Subcutaneous abdominal adipose tissue (tissue), 5 donors: ENCODE results near the gene EFHB.
"Not testable (repeated sequence)": the region's sequence is repeated elsewhere in the genome, so short reads cannot be mapped to it uniquely, and the experiment has no call there.

Source experiments
- H3K27ac ChIP-seq: one replicate; pipeline ENCODE4 v1.7.0; 2013; ENCODE audit warnings: low read depth, mild to moderate bottlenecking, inconsistent platforms, low read length, moderate library complexity
- H3K27me3 ChIP-seq, 5 donors: one replicate each; pipeline ENCODE4 v1.7.0; 2013; ENCODE audit warnings: low read length in 5 of 5, inconsistent platforms in 1 of 5; ENCODE audit not compliant: control insufficient read depth in 5 of 5, insufficient read depth in 4 of 5
- H3K36me3 ChIP-seq, 5 donors: one replicate each; pipeline ENCODE4 v1.7.0; 2013; ENCODE audit warnings: low read length in 5 of 5; ENCODE audit not compliant: control insufficient read depth in 5 of 5, insufficient read depth in 5 of 5
- H3K4me1 ChIP-seq, 5 donors: one replicate each; pipeline ENCODE4 v1.7.0; 2013; ENCODE audit warnings: low read length in 5 of 5, mild to moderate bottlenecking in 3 of 5, moderate library complexity in 1 of 5; ENCODE audit not compliant: control insufficient read depth in 5 of 5, insufficient read depth in 5 of 5
- H3K4me3 ChIP-seq, 5 donors: one replicate each; pipeline ENCODE4 v1.7.0; 2013; ENCODE audit warnings: low read length in 5 of 5, low read depth in 1 of 5
- H3K9ac ChIP-seq, 5 donors: one replicate each; pipeline ENCODE4 v1.7.0; 2013; ENCODE audit warnings: low read length in 5 of 5, mild to moderate bottlenecking in 4 of 5, moderate library complexity in 3 of 5
- H3K9me3 ChIP-seq, 5 donors: one replicate each; pipeline ENCODE4 v1.7.0; 2013; ENCODE audit warnings: low read length in 5 of 5; ENCODE audit not compliant: control insufficient read depth in 5 of 5
- donor health status: healthy.
- donor health status: healthy.
- donor health status: healthy.
- donor health status: healthy.
- donor health status: healthy.

The EFHB gene

GRCh38 chr3:19934098-19934566 lies at the start of gene EFHB:
TSS of gene EFHB (minus strand) at chr3:19934217. CDS start at chr3:19934018, 199 bp downstream.
- Histone ChIP-seq H3K36me3 (no peaks in the 10 kb centered on the region), H3K4me1 (peaks cover 0 to 2% (median 0%) of the 10 kb centered on the region in 5 donors), H3K9me3 (no peaks in the 10 kb centered on the region), H3K27me3 (peaks cover 0 to 4% (median 2%) of the 10 kb centered on the region in 5 donors), H3K4me3 (no peak within 1 kb of the TSS), H3K27ac (no peak within 1 kb of the TSS), H3K9ac (no peak within 1 kb of the TSS)

- H3K9me3 ChIP-seq, result no peaks in the 10 kb centered on the region
- no peak overlapping the region for H3K9ac ChIP-seq
- no peak overlapping the region for H3K4me3 ChIP-seq
- peaks cover 0 to 12% (median 10%) of the 10 kb centered on the region in 5 donors for H3K4me1 ChIP-seq
- no peak overlapping the region for H3K27ac ChIP-seq
- no peaks in the 10 kb centered on the region for H3K27me3 ChIP-seq
- H3K36me3 ChIP-seq, result peaks cover 14 to 27% (median 24%) of the 10 kb centered on the region in 5 donors
Measured at GRCh38 chr3:19972054-19972453, 38.0 kb upstream of the EFHB start.

GRCh38 chr3:19970327-19970726 lies 36.3 kb upstream of the EFHB start:
- Histone ChIP-seq H3K4me1 (peaks cover 0 to 21% (median 11%) of the 10 kb centered on the region in 5 donors), H3K27ac (no peak overlapping the region), H3K9me3 (no peaks in the 10 kb centered on the region), H3K27me3 (no peaks in the 10 kb centered on the region), H3K4me3 (no peak overlapping the region), H3K9ac (no peak overlapping the region), H3K36me3 (peaks cover 3 to 15% (median 12%) of the 10 kb centered on the region in 5 donors)

- H3K36me3 ChIP-seq, result peaks cover 0 to 2% (median 2%) of the 10 kb centered on the region in 5 donors
- no peaks in the 10 kb centered on the region for H3K9me3 ChIP-seq
- H3K9ac ChIP-seq, result no peak overlapping the region
- H3K4me3 ChIP-seq, result no peak overlapping the region
- H3K4me1 ChIP-seq, result peaks cover 0 to 21% (median 11%) of the 10 kb centered on the region in 5 donors
- H3K27ac ChIP-seq, result no peak overlapping the region
- H3K27me3 ChIP-seq, result no peaks in the 10 kb centered on the region
Measured at GRCh38 chr3:19967812-19968211, 33.8 kb upstream of the EFHB start.

- H3K27me3 ChIP-seq, result no peaks in the 10 kb centered on the region
- no peak overlapping the region for H3K27ac ChIP-seq
- H3K4me3 ChIP-seq, result no peak overlapping the region
- no peaks in the 10 kb centered on the region for H3K9me3 ChIP-seq
- H3K4me1 ChIP-seq, result peaks cover 0 to 18% (median 11%) of the 10 kb centered on the region in 5 donors
- no peak overlapping the region for H3K9ac ChIP-seq
- peaks cover 0 to 2% (median 2%) of the 10 kb centered on the region in 5 donors for H3K36me3 ChIP-seq
Measured at GRCh38 chr3:19967208-19967607, 33.2 kb upstream of the EFHB start.

GRCh38 chr3:19961960-19962359 lies 27.9 kb upstream of the EFHB start:
- Histone ChIP-seq H3K36me3 (peaks cover 0 to 10% (median 5%) of the 10 kb centered on the region in 5 donors), H3K27ac (no peak overlapping the region), H3K27me3 (no peaks in the 10 kb centered on the region), H3K9ac (no peak overlapping the region), H3K4me3 (no peak overlapping the region), H3K4me1 (peaks cover 0 to 9% (median 0%) of the 10 kb centered on the region in 5 donors), H3K9me3 (no peaks in the 10 kb centered on the region)

- no peaks in the 10 kb centered on the region for H3K9me3 ChIP-seq
- H3K27me3 ChIP-seq, result no peaks in the 10 kb centered on the region
- H3K36me3 ChIP-seq, result peaks cover 0 to 18% (median 5%) of the 10 kb centered on the region in 5 donors
- no peaks in the 10 kb centered on the region for H3K4me1 ChIP-seq
- no peak overlapping the region for H3K4me3 ChIP-seq
- no peak overlapping the region for H3K27ac ChIP-seq
- H3K9ac ChIP-seq, result no peak overlapping the region
Measured at GRCh38 chr3:19960696-19961095, 26.7 kb upstream of the EFHB start.

- Histone ChIP-seq H3K9ac (no peak overlapping the region), H3K27ac (no peak overlapping the region), H3K9me3 (no peaks in the 10 kb centered on the region), H3K27me3 (no peaks in the 10 kb centered on the region), H3K4me3 (no peak overlapping the region), H3K36me3 (peaks cover 7 to 28% (median 8%) of the 10 kb centered on the region in 5 donors), H3K4me1 (peaks cover 0 to 3% (median 0%) of the 10 kb centered on the region in 5 donors)
Measured at GRCh38 chr3:19959505-19959904, 25.5 kb upstream of the EFHB start.

- H3K27me3 ChIP-seq, H3K27ac ChIP-seq, H3K4me3 ChIP-seq, H3K4me1 ChIP-seq, H3K9me3 ChIP-seq, H3K9ac ChIP-seq: not testable (repeated sequence)
- peaks cover 14 to 40% (median 16%) of the 10 kb centered on the region in 5 donors for H3K36me3 ChIP-seq
Measured at GRCh38 chr3:19957354-19957753, 23.3 kb upstream of the EFHB start.

GRCh38 chr3:19954676-19955075 lies 20.7 kb upstream of the EFHB start:
- H3K36me3 ChIP-seq, result peaks cover 25 to 45% (median 27%) of the 10 kb centered on the region in 5 donors
- no peak overlapping the region for H3K9ac ChIP-seq
- no peak overlapping the region for H3K27ac ChIP-seq
- no peak overlapping the region for H3K4me3 ChIP-seq
- H3K9me3 ChIP-seq, result no peaks in the 10 kb centered on the region
- no peaks in the 10 kb centered on the region for H3K27me3 ChIP-seq
- peaks cover 0 to 23% (median 9%) of the 10 kb centered on the region in 5 donors for H3K4me1 ChIP-seq
